HG03103 (cell line): Measurements from ENCODE around the gene TP53AIP1.

Source experiments
- ATAC-seq: cut with Tn5 transposase; IDR thresholded peaks from one replicate; pipeline ENCODE4 v1.9.1; 2021; ENCODE audit warnings: low read depth; ENCODE audit not compliant: unreplicated experiment

The TP53AIP1 gene

GRCh38 chr11:128946648-128947047, 4.0 kb upstream of the TP53AIP1 start:
- ATAC-seq: no peak

- ATAC-seq: no peak
These were observed 831 bp upstream of the TP53AIP1 start for GRCh38 chr11:128943428-128943976.

GRCh38 chr11:128942272-128942612, 429 bp downstream of the TP53AIP1 start:
- ATAC-seq: no peak

- ATAC-seq: no peak
These were observed 949 bp downstream of the TP53AIP1 start for GRCh38 chr11:128941573-128942271.

- no peak for ATAC-seq
These were observed 1.6 kb downstream of the TP53AIP1 start for GRCh38 chr11:128941110-128941509.

GRCh38 chr11:128940603-128941002, 2.1 kb downstream of the TP53AIP1 start:
- no peak for ATAC-seq

- no peak for ATAC-seq
These were observed 2.5 kb downstream of the TP53AIP1 start for GRCh38 chr11:128940156-128940555.

- ATAC-seq: no peak
These were observed 3.1 kb downstream of the TP53AIP1 start for GRCh38 chr11:128939591-128939990.

- ATAC-seq: no peak
These were observed 4.3 kb downstream of the TP53AIP1 start for GRCh38 chr11:128938156-128938885.

GRCh38 chr11:128937480-128937879, 5.2 kb downstream of the TP53AIP1 start:
- ATAC-seq: no peak

- ATAC-seq: no peak
These were observed 5.9 kb downstream of the TP53AIP1 start for GRCh38 chr11:128936606-128937251.

- ATAC-seq: no peak
These were observed 7.7 kb downstream of the TP53AIP1 start for GRCh38 chr11:128934926-128935325.

- no peak for ATAC-seq
These were observed 8.3 kb downstream of the TP53AIP1 start for GRCh38 chr11:128934351-128934750.

GRCh38 chr11:128933481-128934178, 9.0 kb downstream of the TP53AIP1 start:
- ATAC-seq: no peak

GRCh38 chr11:128931668-128932067, 11.0 kb downstream of the TP53AIP1 start:
- ATAC-seq: no peak

- no peak for ATAC-seq
These were observed 11.6 kb downstream of the TP53AIP1 start for GRCh38 chr11:128931066-128931465.

GRCh38 chr11:128929991-128930390, 12.7 kb downstream of the TP53AIP1 start:
- ATAC-seq: no peak

- ATAC-seq: no peak
These were observed 13.2 kb downstream of the TP53AIP1 start for GRCh38 chr11:128929468-128929867.

GRCh38 chr11:128928400-128928799, 14.3 kb downstream of the TP53AIP1 start:
- peak; percentile 98 for ATAC-seq

- ATAC-seq: no peak
These were observed 14.9 kb downstream of the TP53AIP1 start for GRCh38 chr11:128927683-128928336.
